GM20000 (cell line): Measurements from ENCODE around the gene SEMA7A.

Source experiments
- DNase-seq: peaks from one replicate; pipeline ENCODE4 v3.0.0; 2012; ENCODE audit warnings: low spot score
- TF ChIP-seq, protein P1 (sequence below): IDR thresholded peaks from 2 replicates; pipeline ENCODE4 v1.5.1; 2012; ENCODE audit warnings: mild to moderate bottlenecking, control low read depth; ENCODE audit errors: extremely low read depth, missing control alignments

SEMA7A gene

DNA sequence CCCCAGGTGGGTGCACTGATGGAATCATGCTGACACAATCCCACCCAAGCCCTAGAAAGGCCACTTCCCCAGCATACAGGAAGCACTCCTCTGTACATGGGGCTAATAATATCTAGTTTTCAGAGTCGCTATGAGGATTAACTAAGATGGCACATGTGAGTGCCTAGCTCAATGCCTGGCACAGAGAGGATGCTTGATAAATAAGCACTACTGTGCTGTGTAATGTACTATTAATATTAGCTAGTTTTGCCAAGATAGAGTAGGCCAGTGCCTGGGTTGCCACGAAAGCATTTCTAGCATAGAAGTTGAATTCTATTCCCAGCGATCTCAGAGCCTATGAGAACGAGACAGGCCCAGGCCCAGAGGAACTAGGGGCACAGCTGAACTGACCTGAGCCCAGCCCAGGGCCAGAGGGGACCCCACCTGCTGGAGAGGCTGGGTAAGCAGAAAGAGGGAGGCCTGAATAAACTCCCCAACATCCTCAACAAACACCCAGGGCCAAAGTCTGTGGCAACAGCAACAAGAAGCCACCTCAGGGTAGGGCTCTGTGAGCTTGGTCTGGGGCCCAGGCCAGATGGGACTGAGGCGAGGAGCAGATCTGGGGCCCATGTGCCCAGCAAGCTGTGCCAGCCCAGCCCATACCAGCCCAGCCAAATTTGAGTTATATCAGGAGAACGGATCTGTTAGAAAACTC lies 7.6 kb upstream of the SEMA7A start:
- no peak for DNase-seq
- TF ChIP-seq, protein P1, sequence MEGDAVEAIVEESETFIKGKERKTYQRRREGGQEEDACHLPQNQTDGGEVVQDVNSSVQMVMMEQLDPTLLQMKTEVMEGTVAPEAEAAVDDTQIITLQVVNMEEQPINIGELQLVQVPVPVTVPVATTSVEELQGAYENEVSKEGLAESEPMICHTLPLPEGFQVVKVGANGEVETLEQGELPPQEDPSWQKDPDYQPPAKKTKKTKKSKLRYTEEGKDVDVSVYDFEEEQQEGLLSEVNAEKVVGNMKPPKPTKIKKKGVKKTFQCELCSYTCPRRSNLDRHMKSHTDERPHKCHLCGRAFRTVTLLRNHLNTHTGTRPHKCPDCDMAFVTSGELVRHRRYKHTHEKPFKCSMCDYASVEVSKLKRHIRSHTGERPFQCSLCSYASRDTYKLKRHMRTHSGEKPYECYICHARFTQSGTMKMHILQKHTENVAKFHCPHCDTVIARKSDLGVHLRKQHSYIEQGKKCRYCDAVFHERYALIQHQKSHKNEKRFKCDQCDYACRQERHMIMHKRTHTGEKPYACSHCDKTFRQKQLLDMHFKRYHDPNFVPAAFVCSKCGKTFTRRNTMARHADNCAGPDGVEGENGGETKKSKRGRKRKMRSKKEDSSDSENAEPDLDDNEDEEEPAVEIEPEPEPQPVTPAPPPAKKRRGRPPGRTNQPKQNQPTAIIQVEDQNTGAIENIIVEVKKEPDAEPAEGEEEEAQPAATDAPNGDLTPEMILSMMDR = no peak

DNA sequence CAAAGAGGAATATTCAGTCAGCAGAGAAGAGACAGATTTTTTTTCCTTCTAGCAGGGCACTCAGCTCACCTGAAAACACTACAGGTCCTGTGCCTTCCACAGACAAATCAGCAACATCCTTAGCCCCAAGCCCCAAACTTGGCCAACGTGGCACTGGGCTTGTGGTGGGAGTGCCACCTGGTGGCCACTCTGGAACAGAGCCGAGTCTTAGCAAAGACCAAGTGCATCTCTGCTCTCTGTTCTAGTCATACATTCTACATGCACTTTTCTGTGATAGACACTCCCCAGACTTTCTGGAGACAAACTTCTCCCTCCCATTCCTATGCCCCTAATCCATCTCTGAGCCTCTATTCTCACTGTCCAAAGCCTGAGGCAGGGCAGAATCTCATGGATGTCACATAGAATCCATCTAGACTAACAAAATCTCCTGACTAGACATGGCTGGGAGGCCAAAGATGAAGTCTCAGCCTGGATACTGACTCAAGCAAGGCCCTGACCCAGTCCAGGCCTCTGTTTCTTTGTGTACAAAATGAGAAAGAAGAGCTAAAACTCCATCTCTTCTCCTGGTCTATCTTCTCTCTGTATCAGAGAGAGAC lies 5.1 kb upstream of the SEMA7A start:
- TF ChIP-seq, protein P1 = peak; percentile 78
- DNase-seq = peak; percentile 84

DNA sequence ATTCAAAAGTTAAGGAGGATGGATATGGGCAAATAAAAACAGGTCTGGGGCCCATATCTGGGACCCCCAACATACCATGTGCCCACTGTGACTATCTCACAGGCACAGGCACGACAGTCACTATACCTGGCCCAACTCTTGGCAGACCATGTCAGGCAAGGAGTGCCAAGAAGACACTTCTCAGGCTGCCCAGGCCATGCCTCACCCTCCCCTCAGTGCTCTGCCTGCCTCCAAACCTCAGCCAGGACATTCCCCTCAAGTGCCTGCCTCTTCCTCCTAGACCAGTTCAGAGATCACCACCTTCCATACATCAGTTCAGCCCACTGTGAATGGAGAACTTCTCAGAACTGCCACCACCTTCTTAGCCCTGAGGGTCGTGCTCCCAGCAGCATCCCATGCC lies 4.4 kb upstream of the SEMA7A start:
- DNase-seq = peak; percentile 7
- TF ChIP-seq, protein P1 = no peak

DNA sequence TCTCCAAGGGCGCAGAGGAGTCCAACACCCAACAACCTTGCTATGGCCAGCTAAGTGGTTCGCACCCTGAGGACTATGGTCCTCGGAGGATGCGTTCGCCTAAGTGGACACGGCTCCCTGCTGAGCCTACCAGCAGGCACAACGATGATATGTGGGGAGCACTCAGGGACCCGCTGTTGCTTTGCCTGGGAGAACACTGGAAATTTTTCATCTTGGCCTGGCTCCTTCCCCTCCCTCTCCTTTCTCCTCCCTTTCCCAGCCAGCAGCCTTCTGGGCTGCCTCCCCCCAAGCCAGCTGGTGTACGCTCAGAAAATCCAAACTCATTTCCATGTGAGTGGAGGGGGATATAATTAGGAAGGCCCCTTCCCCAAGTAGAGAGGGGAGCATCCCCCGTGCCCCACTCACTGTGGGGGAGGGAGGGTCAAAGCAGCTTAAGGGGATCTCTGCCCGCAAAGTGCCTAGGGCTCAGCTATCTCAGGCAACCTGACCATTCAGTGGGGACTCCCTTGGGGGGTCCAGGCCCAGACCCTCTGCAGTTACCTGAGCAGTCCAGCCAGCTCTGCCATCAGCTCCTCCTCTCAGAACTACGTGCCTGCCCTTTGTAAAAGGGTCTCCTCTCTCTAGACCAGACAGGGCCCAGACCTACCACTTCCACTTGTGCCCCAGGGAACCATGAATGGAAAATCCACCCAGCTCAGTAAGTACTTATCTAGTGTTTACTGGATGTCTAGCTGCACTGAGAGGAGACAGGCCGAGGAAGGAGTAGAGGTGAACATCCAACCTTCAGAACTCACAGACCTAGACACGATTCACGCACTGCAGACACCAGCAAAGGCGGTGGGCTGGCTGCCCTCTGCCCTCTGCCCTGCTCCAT lies 742 bp upstream of the SEMA7A start:
- TF ChIP-seq, protein P1 = no peak

DNA sequence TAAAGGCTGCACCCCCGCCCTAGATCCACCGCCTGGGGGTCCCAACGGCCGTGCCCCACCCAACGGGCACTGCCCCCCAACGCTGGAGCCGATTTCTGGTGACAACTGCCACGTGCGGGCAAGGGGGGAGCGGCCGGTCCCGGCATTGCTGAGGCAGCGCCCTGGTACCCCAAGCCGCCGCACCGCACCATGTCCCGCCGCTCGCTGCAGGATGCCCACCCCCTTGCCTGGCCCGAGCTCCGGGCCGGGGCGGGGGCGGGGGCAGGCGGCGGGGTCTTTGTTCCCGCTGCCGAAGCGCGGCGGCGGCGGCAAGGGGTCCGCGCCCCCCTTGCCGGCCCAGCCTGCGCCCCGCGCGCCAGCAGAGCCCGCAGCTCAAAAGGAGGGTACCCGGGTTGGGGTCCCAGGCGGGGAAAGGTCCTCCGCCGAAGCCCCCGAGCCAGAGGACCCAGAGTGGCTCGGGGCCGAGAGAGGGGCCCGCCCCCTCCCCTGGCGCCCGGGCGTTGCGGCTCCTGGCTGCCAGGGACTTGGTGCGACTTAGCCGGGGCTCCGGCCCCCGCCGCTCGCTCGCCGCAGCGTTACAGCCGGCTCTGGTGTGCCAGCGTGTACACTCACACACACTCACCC lies 678 bp downstream of the SEMA7A start:
- TF ChIP-seq, protein P1 = no peak

More for the DNA sequence above, 742 bp upstream of the SEMA7A start:
- peak; percentile 13 for DNase-seq

DNA sequence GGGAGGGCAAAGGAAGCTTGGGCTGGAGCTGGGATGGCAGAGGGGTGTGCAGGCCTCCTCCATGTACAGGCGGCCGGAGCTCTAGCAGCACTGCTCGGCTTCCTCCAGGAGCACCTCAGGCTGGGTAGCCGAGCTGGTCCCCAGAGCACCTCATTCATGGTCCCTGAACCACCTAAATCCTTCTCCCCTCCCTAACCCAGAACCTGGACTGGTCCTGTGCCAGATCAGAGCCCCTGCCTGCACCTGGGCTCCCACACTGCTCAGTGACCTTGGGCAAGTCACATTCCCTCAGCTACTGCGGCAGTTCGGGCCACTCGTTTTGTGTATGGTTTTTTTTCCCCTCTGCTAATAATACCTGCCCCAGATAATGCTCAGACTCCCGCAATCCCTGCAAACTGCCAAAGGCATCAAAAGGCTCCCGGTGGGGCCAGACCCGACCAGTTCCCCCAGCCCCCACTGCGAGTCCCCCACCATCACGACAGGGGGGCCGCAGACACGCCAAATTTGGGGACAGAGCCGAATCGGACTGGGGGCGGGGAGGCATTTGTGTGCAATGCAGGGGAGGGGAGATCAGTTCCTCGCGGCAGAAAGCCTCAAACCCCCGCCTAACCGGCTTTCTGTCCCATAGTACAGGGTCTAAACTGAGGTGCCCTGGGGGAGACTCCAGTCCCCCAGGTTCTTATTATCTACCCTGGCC lies 1.3 kb downstream of the SEMA7A start:
- DNase-seq = no peak
- TF ChIP-seq, protein P1 = no peak

More for the DNA sequence above, 678 bp downstream of the SEMA7A start:
- DNase-seq = peak; percentile 61
